ENCODE measurements around the gene TEX22. TPM values are rescaled to one million over a fixed set of nuclear protein-coding genes. Genes with fewer than 3 reads are reported as not detected.

Gene TEX22
- total RNA-seq, 1 donor from 2014 or later = 0.60 TPM

DNA sequence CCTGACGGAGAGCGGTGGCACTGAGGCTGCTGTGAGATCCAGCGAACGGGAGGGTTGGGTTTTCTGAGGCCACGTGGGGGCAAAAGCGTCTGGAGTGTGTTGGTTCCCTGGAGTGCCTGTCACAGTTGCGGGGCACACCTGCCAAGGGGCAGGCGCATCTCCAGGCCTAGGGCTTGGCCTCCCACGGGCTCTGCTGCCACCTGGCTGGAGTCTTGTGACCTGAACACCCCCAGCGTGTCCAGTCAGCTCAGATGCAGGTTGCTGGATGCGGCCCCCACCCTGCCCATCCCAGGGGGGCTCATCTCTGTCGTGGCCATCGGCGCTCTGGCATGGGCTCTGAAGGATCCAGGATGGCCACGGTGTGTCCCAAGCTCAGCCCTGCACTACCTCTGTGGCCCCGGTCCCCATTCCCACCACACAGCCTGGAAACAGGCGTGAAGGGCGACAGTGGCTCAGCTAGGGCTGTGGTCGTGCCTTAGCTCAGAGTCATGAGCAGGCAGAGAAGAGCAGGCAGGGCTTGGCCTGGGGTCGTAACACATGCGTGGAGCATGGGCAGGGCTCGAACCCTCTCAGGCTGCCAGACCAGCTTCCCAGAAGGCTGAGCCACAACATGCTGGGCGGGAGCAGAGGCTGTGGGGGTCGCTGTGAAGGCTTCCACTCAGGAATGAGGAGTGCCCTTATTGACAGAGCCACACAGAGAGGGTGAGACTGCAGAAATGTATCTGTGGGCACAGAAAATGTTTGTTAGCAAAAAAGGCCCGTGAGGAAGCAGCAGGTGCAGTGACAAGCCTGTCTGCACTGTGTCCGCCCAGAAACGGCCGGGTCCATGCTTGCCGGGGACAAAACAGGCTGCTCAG is 52.8 kb downstream of the TEX22 start:
- TF ChIP-seq, protein P1, sequence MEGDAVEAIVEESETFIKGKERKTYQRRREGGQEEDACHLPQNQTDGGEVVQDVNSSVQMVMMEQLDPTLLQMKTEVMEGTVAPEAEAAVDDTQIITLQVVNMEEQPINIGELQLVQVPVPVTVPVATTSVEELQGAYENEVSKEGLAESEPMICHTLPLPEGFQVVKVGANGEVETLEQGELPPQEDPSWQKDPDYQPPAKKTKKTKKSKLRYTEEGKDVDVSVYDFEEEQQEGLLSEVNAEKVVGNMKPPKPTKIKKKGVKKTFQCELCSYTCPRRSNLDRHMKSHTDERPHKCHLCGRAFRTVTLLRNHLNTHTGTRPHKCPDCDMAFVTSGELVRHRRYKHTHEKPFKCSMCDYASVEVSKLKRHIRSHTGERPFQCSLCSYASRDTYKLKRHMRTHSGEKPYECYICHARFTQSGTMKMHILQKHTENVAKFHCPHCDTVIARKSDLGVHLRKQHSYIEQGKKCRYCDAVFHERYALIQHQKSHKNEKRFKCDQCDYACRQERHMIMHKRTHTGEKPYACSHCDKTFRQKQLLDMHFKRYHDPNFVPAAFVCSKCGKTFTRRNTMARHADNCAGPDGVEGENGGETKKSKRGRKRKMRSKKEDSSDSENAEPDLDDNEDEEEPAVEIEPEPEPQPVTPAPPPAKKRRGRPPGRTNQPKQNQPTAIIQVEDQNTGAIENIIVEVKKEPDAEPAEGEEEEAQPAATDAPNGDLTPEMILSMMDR (IDR thresholded peaks at IDR 0.05) = no peak
- Mint-ChIP-seq H3K27ac (ENCODE audit: unreplicated experiment) (no peak overlapping the region), H3K4me1 (ENCODE audit: low read depth) (no peaks in the 10 kb centered on the region), H3K4me3 (ENCODE audit: unreplicated experiment) (no peak overlapping the region), H3K9me3 (ENCODE audit: low read depth) (no peaks in the 10 kb centered on the region), H3K27me3 (ENCODE audit: low read depth) (no peaks in the 10 kb centered on the region), H3K36me3 (ENCODE audit: low read depth) (peaks cover 14% of the 10 kb centered on the region)
- DNase-seq (ENCODE audit: low spot score) = no peak

DNA sequence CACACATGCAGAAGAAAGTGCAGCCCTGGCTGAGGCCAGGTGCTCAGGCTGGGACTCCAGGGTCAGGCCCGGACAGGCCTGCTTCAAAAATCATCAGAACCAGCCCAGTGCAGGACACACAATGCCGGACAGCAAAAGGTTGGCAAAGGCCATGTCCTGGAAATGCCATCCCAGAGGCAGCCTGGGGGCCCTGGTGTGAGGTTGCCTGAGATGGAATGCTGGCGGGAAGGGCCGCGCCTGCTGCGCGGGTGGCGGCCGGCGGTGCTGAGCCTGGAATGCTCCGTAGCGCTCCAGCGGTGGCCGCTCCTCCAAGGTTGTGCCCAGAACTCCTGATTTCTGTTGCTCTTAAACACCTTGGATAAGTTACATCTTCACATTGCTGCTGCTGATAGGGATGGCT is 54.6 kb downstream of the TEX22 start:
- no peak for DNase-seq (ENCODE audit: low spot score)
- H3K4me3 Mint-ChIP-seq (ENCODE audit: unreplicated experiment) = no peak overlapping the region
- H3K4me1 Mint-ChIP-seq (ENCODE audit: low read depth) = no peaks in the 10 kb centered on the region
- H3K27ac Mint-ChIP-seq (ENCODE audit: unreplicated experiment) = no peak overlapping the region
- H3K9me3 Mint-ChIP-seq (ENCODE audit: low read depth) = no peaks in the 10 kb centered on the region
- TF ChIP-seq, protein P1 (IDR thresholded peaks at IDR 0.05) = no peak
- H3K36me3 Mint-ChIP-seq (ENCODE audit: low read depth) = peaks cover 14% of the 10 kb centered on the region
- H3K27me3 Mint-ChIP-seq (ENCODE audit: low read depth) = no peaks in the 10 kb centered on the region

DNA sequence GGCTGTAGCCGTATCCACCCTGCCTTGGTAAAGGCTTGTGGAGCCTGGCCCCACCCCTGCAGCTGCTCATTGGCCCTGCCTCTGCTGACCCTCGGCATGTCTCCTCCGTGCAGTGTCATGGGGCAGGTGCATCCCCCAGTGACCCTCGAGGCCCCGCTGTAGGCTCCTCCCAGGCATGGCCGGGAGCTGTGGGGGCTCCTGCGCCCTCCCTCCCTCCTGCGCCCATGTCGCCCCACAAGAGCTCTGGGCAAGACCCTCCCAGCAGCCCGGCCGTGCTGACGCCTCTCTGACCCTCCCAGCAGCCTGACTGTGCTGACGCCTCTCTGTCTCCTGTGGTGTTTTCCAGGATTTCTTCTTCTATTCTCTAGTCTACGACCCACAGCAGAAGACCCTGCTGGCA is 55.5 kb downstream of the TEX22 start:
- Mint-ChIP-seq H3K27me3 (ENCODE audit: low read depth) (no peaks in the 10 kb centered on the region), H3K36me3 (ENCODE audit: low read depth) (peaks cover 14% of the 10 kb centered on the region), H3K4me3 (ENCODE audit: unreplicated experiment) (no peak overlapping the region), H3K4me1 (ENCODE audit: low read depth) (no peaks in the 10 kb centered on the region), H3K9me3 (ENCODE audit: low read depth) (no peaks in the 10 kb centered on the region), H3K27ac (ENCODE audit: unreplicated experiment) (no peak overlapping the region)
- DNase-seq (ENCODE audit: low spot score) = no peak
- TF ChIP-seq, protein P1 (IDR thresholded peaks at IDR 0.05) = no peak

DNA sequence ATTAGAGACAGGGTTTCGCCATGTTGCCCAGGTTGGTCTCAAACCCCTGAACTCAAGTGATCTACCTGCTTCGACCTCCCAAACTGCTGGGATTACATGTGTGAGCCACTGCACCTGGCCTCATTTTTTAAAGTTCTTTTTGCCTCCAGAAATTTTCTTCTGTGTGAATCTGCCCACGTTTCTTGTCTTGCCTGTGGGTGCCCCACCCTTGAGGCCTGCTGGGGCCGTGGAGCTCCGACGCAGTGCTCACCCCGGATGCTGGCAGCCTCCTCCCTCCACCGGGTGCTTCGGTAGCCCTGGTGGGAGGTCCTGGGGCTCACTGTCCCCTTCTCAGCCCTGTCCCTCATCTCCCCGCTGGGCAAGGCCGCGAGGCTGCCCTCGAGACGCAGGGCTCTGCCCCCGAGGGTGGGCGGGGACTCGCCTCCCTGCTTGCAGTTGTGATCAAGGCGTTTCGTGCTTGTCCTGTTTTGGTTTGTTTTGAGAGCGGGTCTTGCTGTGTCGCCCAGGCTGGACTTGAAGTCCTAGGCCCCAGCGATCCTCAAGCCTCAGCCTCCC is 56.8 kb downstream of the TEX22 start:
- H3K4me1 Mint-ChIP-seq (ENCODE audit: low read depth) = no peaks in the 10 kb centered on the region
- H3K36me3 Mint-ChIP-seq (ENCODE audit: low read depth) = peaks cover 14% of the 10 kb centered on the region
- no peaks in the 10 kb centered on the region for H3K27me3 Mint-ChIP-seq (ENCODE audit: low read depth)
- no peak overlapping the region for H3K4me3 Mint-ChIP-seq (ENCODE audit: unreplicated experiment)
- TF ChIP-seq, protein P1 (IDR thresholded peaks at IDR 0.05) = no peak
- no peak overlapping the region for H3K27ac Mint-ChIP-seq (ENCODE audit: unreplicated experiment)
- no peak for DNase-seq (ENCODE audit: low spot score)
- H3K9me3 Mint-ChIP-seq (ENCODE audit: low read depth) = no peaks in the 10 kb centered on the region

DNA sequence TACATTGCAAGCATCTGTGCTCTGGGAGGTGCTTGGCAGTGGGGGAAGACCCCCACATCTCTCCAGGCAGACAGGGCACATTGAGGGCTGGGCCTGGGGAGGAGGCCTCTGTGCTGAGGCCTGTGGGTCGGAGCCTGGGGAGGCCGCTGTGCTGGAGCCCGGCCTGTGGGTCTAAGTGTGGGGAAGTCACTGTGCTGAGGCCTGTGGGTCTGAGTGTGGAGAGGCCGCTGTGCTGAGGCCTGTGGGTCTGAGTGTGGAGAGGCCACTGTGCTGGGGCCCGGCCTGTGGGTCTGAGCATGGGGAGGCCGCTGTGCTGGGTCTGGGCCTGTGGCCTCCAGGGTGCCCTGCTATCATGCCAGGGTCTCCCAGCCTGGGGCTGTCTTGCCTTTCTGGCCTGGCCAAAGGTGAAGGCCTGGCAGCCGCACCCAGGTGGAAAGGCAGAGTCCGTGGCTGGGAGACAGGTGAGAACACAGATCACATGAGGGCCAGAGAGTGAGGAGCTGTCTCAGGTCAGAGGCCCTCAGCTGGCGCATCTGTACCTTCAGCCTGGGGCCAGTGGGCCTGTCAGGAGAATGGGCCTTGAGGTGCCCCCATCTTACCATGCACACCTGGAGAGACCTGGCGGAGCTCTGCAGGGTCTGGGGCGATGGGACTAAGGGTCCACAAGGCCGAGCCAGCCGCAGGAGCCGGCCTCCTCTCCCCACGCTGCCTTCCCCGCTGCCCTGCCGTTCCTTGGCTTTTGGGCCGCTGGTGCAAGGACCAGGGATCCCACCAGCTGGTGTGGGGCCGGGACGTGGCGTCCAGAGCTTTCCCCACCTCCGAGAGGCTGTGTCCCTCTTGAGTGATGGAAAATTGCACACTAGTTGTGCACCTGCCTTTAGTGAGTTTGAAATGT is 57.7 kb downstream of the TEX22 start:
- no peak for DNase-seq (ENCODE audit: low spot score)
- H3K27me3 Mint-ChIP-seq (ENCODE audit: low read depth) = no peaks in the 10 kb centered on the region
- no peaks in the 10 kb centered on the region for H3K9me3 Mint-ChIP-seq (ENCODE audit: low read depth)
- TF ChIP-seq, protein P1 (IDR thresholded peaks at IDR 0.05) = no peak
- no peak overlapping the region for H3K27ac Mint-ChIP-seq (ENCODE audit: unreplicated experiment)
- H3K4me3 Mint-ChIP-seq (ENCODE audit: unreplicated experiment) = no peak overlapping the region
- H3K36me3 Mint-ChIP-seq (ENCODE audit: low read depth) = peaks cover 15% of the 10 kb centered on the region
- H3K4me1 Mint-ChIP-seq (ENCODE audit: low read depth) = no peaks in the 10 kb centered on the region
